ENCODE measurements around the gene ADCY5.

DNA sequence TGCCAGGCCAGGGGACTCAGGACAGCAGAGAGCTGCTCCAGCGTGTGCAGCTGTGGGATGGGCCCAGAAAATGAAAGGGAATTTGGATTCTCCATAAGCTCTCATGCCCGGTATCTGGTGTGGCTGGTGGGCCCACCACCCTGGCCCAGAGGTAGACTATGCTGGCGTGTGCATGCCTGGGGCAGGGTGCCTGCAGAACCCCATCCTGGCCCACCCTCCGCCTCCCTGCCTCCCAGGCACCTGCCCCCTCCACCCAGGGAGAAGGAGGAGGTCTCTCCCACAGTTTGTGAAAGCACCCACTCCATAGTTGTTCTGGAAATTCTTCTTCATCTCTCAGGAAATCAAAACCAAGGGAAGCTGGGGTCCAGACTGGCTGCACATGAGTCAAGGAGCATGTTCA lies 112.9 kb downstream of the ADCY5 start:
- TF ChIP-seq EGR1 (IDR thresholded peaks at IDR 0.05; ENCODE audit: low read depth) = no peak
- TF ChIP-seq, protein P1, sequence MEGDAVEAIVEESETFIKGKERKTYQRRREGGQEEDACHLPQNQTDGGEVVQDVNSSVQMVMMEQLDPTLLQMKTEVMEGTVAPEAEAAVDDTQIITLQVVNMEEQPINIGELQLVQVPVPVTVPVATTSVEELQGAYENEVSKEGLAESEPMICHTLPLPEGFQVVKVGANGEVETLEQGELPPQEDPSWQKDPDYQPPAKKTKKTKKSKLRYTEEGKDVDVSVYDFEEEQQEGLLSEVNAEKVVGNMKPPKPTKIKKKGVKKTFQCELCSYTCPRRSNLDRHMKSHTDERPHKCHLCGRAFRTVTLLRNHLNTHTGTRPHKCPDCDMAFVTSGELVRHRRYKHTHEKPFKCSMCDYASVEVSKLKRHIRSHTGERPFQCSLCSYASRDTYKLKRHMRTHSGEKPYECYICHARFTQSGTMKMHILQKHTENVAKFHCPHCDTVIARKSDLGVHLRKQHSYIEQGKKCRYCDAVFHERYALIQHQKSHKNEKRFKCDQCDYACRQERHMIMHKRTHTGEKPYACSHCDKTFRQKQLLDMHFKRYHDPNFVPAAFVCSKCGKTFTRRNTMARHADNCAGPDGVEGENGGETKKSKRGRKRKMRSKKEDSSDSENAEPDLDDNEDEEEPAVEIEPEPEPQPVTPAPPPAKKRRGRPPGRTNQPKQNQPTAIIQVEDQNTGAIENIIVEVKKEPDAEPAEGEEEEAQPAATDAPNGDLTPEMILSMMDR (IDR thresholded peaks at IDR 0.05 in 2 of 3, conservative IDR thresholded peaks at IDR 0.05 in 1 of 3; ENCODE audit: borderline replicate concordance in 1 of 3, insufficient read depth in 1 of 3, low read depth in 2 of 3, low read length in 2 of 3) = no peak
- TF ChIP-seq CEBPB (IDR thresholded peaks at IDR 0.05; ENCODE audit: low read depth) = no peak
- no peak for TF ChIP-seq JUND (IDR thresholded peaks at IDR 0.05)
- no peak for TF ChIP-seq EZH2phosphoT487 (IDR thresholded peaks at IDR 0.05; ENCODE audit: borderline replicate concordance)
- TF ChIP-seq, protein P2, sequence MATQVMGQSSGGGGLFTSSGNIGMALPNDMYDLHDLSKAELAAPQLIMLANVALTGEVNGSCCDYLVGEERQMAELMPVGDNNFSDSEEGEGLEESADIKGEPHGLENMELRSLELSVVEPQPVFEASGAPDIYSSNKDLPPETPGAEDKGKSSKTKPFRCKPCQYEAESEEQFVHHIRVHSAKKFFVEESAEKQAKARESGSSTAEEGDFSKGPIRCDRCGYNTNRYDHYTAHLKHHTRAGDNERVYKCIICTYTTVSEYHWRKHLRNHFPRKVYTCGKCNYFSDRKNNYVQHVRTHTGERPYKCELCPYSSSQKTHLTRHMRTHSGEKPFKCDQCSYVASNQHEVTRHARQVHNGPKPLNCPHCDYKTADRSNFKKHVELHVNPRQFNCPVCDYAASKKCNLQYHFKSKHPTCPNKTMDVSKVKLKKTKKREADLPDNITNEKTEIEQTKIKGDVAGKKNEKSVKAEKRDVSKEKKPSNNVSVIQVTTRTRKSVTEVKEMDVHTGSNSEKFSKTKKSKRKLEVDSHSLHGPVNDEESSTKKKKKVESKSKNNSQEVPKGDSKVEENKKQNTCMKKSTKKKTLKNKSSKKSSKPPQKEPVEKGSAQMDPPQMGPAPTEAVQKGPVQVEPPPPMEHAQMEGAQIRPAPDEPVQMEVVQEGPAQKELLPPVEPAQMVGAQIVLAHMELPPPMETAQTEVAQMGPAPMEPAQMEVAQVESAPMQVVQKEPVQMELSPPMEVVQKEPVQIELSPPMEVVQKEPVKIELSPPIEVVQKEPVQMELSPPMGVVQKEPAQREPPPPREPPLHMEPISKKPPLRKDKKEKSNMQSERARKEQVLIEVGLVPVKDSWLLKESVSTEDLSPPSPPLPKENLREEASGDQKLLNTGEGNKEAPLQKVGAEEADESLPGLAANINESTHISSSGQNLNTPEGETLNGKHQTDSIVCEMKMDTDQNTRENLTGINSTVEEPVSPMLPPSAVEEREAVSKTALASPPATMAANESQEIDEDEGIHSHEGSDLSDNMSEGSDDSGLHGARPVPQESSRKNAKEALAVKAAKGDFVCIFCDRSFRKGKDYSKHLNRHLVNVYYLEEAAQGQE (IDR thresholded peaks at IDR 0.05; ENCODE audit: low read depth) = no peak
